Measurements from ENCODE around the gene C3orf80. TPM values are rescaled to one million over a fixed set of nuclear protein-coding genes. Genes with fewer than 3 reads are reported as not detected.
"Not testable (repeated sequence)": the region's sequence is repeated elsewhere in the genome, so short reads cannot be mapped to it uniquely, and the experiment has no call there.

The C3orf80 gene
- total RNA-seq, 1 donor from 2014 or later: not detected

- Histone ChIP-seq H3K9me3 (ENCODE audit: control insufficient read depth in 3 of 3, low read length in 3 of 3) (no peaks in the 10 kb centered on the region), H3K27ac (ENCODE audit: low read depth, low read length) (no peak overlapping the region), H3K27me3 (ENCODE audit: control insufficient read depth in 3 of 3, insufficient read depth in 3 of 3, low read length in 3 of 3) (peaks cover 18 to 39% (median 39%) of the 10 kb centered on the region in 3 donors), H3K4me3 (ENCODE audit: low read length in 3 of 3) (no peak overlapping the region), H3K4me1 (ENCODE audit: control insufficient read depth in 3 of 3, insufficient read depth in 3 of 3, low read length in 3 of 3) (peaks cover 13 to 21% (median 16%) of the 10 kb centered on the region in 3 donors), H3K9ac (ENCODE audit: low read depth in 1 of 3, low read length in 3 of 3) (no peak overlapping the region), H3K36me3 (ENCODE audit: control insufficient read depth in 3 of 3, insufficient read depth in 3 of 3, low read length in 3 of 3) (no peaks in the 10 kb centered on the region)
Observed at GRCh38 chr3:160227419-160227818, 2.2 kb downstream of the C3orf80 start.

GRCh38 chr3:160232014-160232413 is 6.8 kb downstream of the C3orf80 start:
- H3K27me3 ChIP-seq (ENCODE audit: control insufficient read depth in 3 of 3, insufficient read depth in 3 of 3, low read length in 3 of 3): peaks cover 2 to 13% (median 10%) of the 10 kb centered on the region in 3 donors
- no peak overlapping the region for H3K9ac ChIP-seq (ENCODE audit: low read depth in 1 of 3, low read length in 3 of 3)
- H3K4me3 ChIP-seq (ENCODE audit: low read length in 3 of 3): no peak overlapping the region
- no peaks in the 10 kb centered on the region for H3K4me1 ChIP-seq (ENCODE audit: control insufficient read depth in 3 of 3, insufficient read depth in 3 of 3, low read length in 3 of 3)
- no peaks in the 10 kb centered on the region for H3K36me3 ChIP-seq (ENCODE audit: control insufficient read depth in 3 of 3, insufficient read depth in 3 of 3, low read length in 3 of 3)
- no peak overlapping the region for H3K27ac ChIP-seq (ENCODE audit: low read depth, low read length)
- no peaks in the 10 kb centered on the region for H3K9me3 ChIP-seq (ENCODE audit: control insufficient read depth in 3 of 3, low read length in 3 of 3)

GRCh38 chr3:160240719-160241118 is 15.5 kb downstream of the C3orf80 start:
- not testable (repeated sequence) for H3K4me1 ChIP-seq (ENCODE audit: control insufficient read depth in 3 of 3, insufficient read depth in 3 of 3, low read length in 3 of 3); H3K27ac ChIP-seq (ENCODE audit: low read depth, low read length); H3K4me3 ChIP-seq (ENCODE audit: low read length in 3 of 3); H3K9me3 ChIP-seq (ENCODE audit: control insufficient read depth in 3 of 3, low read length in 3 of 3); H3K9ac ChIP-seq (ENCODE audit: low read depth in 1 of 3, low read length in 3 of 3); H3K27me3 ChIP-seq (ENCODE audit: control insufficient read depth in 3 of 3, insufficient read depth in 3 of 3, low read length in 3 of 3); H3K36me3 ChIP-seq (ENCODE audit: control insufficient read depth in 3 of 3, insufficient read depth in 3 of 3, low read length in 3 of 3)

GRCh38 chr3:160245261-160245800 is 20.1 kb downstream of the C3orf80 start:
- Histone ChIP-seq H3K4me1 (ENCODE audit: control insufficient read depth in 3 of 3, insufficient read depth in 3 of 3, low read length in 3 of 3) (no peaks in the 10 kb centered on the region), H3K9ac (ENCODE audit: low read depth in 1 of 3, low read length in 3 of 3) (no peak overlapping the region), H3K4me3 (ENCODE audit: low read length in 3 of 3) (no peak overlapping the region), H3K27ac (ENCODE audit: low read depth, low read length) (no peak overlapping the region), H3K36me3 (ENCODE audit: control insufficient read depth in 3 of 3, insufficient read depth in 3 of 3, low read length in 3 of 3) (no peaks in the 10 kb centered on the region), H3K27me3 (ENCODE audit: control insufficient read depth in 3 of 3, insufficient read depth in 3 of 3, low read length in 3 of 3) (no peaks in the 10 kb centered on the region), H3K9me3 (ENCODE audit: control insufficient read depth in 3 of 3, low read length in 3 of 3) (no peaks in the 10 kb centered on the region)

DNA sequence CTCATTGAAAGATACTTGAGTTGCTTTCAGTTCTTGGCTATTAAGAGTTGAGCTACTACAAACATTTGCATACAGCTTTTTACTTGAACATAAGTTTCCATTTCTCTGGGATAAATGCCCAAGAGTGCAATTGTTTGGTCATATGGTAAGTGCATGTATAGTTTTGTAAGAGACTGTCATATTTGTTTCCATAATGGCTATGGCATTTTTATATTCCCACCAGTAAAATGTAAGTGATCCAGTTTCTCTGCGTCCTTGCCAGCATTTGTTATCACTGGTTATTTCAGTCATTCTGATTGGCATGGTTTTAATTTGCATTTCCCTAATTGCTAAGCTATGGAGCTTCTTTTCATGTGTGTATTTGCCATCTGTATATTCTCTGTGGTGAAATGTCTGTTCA is 22.5 kb downstream of the C3orf80 start:
- Histone ChIP-seq H3K4me1 (ENCODE audit: control insufficient read depth in 3 of 3, insufficient read depth in 3 of 3, low read length in 3 of 3) (no peaks in the 10 kb centered on the region), H3K36me3 (ENCODE audit: control insufficient read depth in 3 of 3, insufficient read depth in 3 of 3, low read length in 3 of 3) (no peaks in the 10 kb centered on the region), H3K27me3 (ENCODE audit: control insufficient read depth in 3 of 3, insufficient read depth in 3 of 3, low read length in 3 of 3) (no peaks in the 10 kb centered on the region), H3K9ac (ENCODE audit: low read depth in 1 of 3, low read length in 3 of 3) (no peak overlapping the region), H3K27ac (ENCODE audit: low read depth, low read length) (no peak overlapping the region), H3K4me3 (ENCODE audit: low read length in 3 of 3) (no peak overlapping the region), H3K9me3 (ENCODE audit: control insufficient read depth in 3 of 3, low read length in 3 of 3) (no peaks in the 10 kb centered on the region)

GRCh38 chr3:160253298-160253697 is 28.1 kb downstream of the C3orf80 start:
- Histone ChIP-seq H3K9ac (ENCODE audit: low read depth in 1 of 3, low read length in 3 of 3) (no peak overlapping the region), H3K36me3 (ENCODE audit: control insufficient read depth in 3 of 3, insufficient read depth in 3 of 3, low read length in 3 of 3) (no peaks in the 10 kb centered on the region), H3K4me3 (ENCODE audit: low read length in 3 of 3) (no peak overlapping the region), H3K27ac (ENCODE audit: low read depth, low read length) (no peak overlapping the region), H3K9me3 (ENCODE audit: control insufficient read depth in 3 of 3, low read length in 3 of 3) (no peaks in the 10 kb centered on the region), H3K4me1 (ENCODE audit: control insufficient read depth in 3 of 3, insufficient read depth in 3 of 3, low read length in 3 of 3) (no peaks in the 10 kb centered on the region), H3K27me3 (ENCODE audit: control insufficient read depth in 3 of 3, insufficient read depth in 3 of 3, low read length in 3 of 3) (no peaks in the 10 kb centered on the region)

DNA sequence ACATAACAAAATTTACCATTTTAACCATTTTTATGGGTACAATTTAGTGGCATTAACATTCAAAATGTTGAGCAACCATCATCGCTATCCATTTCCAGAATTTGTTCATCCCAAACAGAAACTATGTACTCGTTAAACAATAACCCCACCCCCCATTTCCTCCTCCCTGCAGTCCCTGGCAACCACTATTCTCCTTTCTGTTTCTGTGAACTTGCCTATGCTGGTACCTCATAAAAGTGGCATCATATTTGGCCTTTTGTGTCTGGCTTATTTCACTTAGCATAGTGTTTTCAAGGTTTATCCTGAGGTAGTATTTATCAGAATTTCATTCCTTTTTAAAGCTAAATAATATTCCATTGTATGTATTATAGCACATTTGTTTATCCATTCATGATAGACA is 32.4 kb downstream of the C3orf80 start:
- Histone ChIP-seq H3K9me3 (ENCODE audit: control insufficient read depth in 3 of 3, low read length in 3 of 3) (no peaks in the 10 kb centered on the region), H3K36me3 (ENCODE audit: control insufficient read depth in 3 of 3, insufficient read depth in 3 of 3, low read length in 3 of 3) (no peaks in the 10 kb centered on the region), H3K27ac (ENCODE audit: low read depth, low read length) (no peak overlapping the region), H3K4me1 (ENCODE audit: control insufficient read depth in 3 of 3, insufficient read depth in 3 of 3, low read length in 3 of 3) (no peaks in the 10 kb centered on the region), H3K9ac (ENCODE audit: low read depth in 1 of 3, low read length in 3 of 3) (no peak overlapping the region), H3K4me3 (ENCODE audit: low read length in 3 of 3) (no peak overlapping the region), H3K27me3 (ENCODE audit: control insufficient read depth in 3 of 3, insufficient read depth in 3 of 3, low read length in 3 of 3) (no peaks in the 10 kb centered on the region)

GRCh38 chr3:160259589-160259988 is 34.4 kb downstream of the C3orf80 start:
- no peaks in the 10 kb centered on the region for H3K27me3 ChIP-seq (ENCODE audit: control insufficient read depth in 3 of 3, insufficient read depth in 3 of 3, low read length in 3 of 3)
- no peaks in the 10 kb centered on the region for H3K4me1 ChIP-seq (ENCODE audit: control insufficient read depth in 3 of 3, insufficient read depth in 3 of 3, low read length in 3 of 3)
- no peak overlapping the region for H3K9ac ChIP-seq (ENCODE audit: low read depth in 1 of 3, low read length in 3 of 3)
- no peak overlapping the region for H3K4me3 ChIP-seq (ENCODE audit: low read length in 3 of 3)
- H3K9me3 ChIP-seq (ENCODE audit: control insufficient read depth in 3 of 3, low read length in 3 of 3): no peaks in the 10 kb centered on the region
- no peak overlapping the region for H3K27ac ChIP-seq (ENCODE audit: low read depth, low read length)
- no peaks in the 10 kb centered on the region for H3K36me3 ChIP-seq (ENCODE audit: control insufficient read depth in 3 of 3, insufficient read depth in 3 of 3, low read length in 3 of 3)

GRCh38 chr3:160260587-160261270 is 35.5 kb downstream of the C3orf80 start:
- no peaks in the 10 kb centered on the region for H3K36me3 ChIP-seq (ENCODE audit: control insufficient read depth in 3 of 3, insufficient read depth in 3 of 3, low read length in 3 of 3)
- H3K4me1 ChIP-seq (ENCODE audit: control insufficient read depth in 3 of 3, insufficient read depth in 3 of 3, low read length in 3 of 3): no peaks in the 10 kb centered on the region
- no peaks in the 10 kb centered on the region for H3K9me3 ChIP-seq (ENCODE audit: control insufficient read depth in 3 of 3, low read length in 3 of 3)
- no peak overlapping the region for H3K27ac ChIP-seq (ENCODE audit: low read depth, low read length)
- no peak overlapping the region for H3K9ac ChIP-seq (ENCODE audit: low read depth in 1 of 3, low read length in 3 of 3)
- H3K4me3 ChIP-seq (ENCODE audit: low read length in 3 of 3): no peak overlapping the region
- H3K27me3 ChIP-seq (ENCODE audit: control insufficient read depth in 3 of 3, insufficient read depth in 3 of 3, low read length in 3 of 3): no peaks in the 10 kb centered on the region

GRCh38 chr3:160265088-160265487 is 39.9 kb downstream of the C3orf80 start:
- Histone ChIP-seq H3K27ac (ENCODE audit: low read depth, low read length) (no peak overlapping the region), H3K9me3 (ENCODE audit: control insufficient read depth in 3 of 3, low read length in 3 of 3) (no peaks in the 10 kb centered on the region), H3K36me3 (ENCODE audit: control insufficient read depth in 3 of 3, insufficient read depth in 3 of 3, low read length in 3 of 3) (peaks cover 0 to 4% (median 3%) of the 10 kb centered on the region in 3 donors), H3K27me3 (ENCODE audit: control insufficient read depth in 3 of 3, insufficient read depth in 3 of 3, low read length in 3 of 3) (no peaks in the 10 kb centered on the region), H3K4me1 (ENCODE audit: control insufficient read depth in 3 of 3, insufficient read depth in 3 of 3, low read length in 3 of 3) (no peaks in the 10 kb centered on the region), H3K9ac (ENCODE audit: low read depth in 1 of 3, low read length in 3 of 3) (no peak overlapping the region), H3K4me3 (ENCODE audit: low read length in 3 of 3) (no peak overlapping the region)
